Astrocyte (in vitro differentiated cells and primary cell): ENCODE data around the gene ROR2. TPM values are rescaled to one million over a fixed set of nuclear protein-coding genes. Genes with fewer than 3 reads are reported as not detected.

ENCODE experiments used
- DNase-seq: peaks from one replicate; pipeline ENCODE4 v3.0.0-alpha.2; 2010; ENCODE audit warnings: low read depth
- FAIRE-seq: peaks from 2 replicates; lab custom pipeline; 2011; peaks lifted over from hg19 to GRCh38; lab: Jason Lieb, UNC
- H2AFZ ChIP-seq: 2 replicates; pipeline ENCODE4 v1.6.0; 2012; ENCODE audit warnings: low read depth, low read length, inconsistent platforms
- H3K27ac ChIP-seq: 2 replicates; pipeline ENCODE4 v1.5.1; 2011; ENCODE audit warnings: low read depth, low read length, inconsistent platforms
- H3K27me3 ChIP-seq: 2 replicates; pipeline ENCODE4 v1.6.0; 2011; ENCODE audit warnings: low read length, inconsistent platforms; ENCODE audit not compliant: insufficient read depth
- H3K36me3 ChIP-seq: 2 replicates; pipeline ENCODE4 v1.5.1; 2011; ENCODE audit warnings: low read length, inconsistent platforms; ENCODE audit not compliant: insufficient read depth
- H3K4me1 ChIP-seq: 2 replicates; pipeline ENCODE4 v1.5.1; 2011; ENCODE audit warnings: low read length, inconsistent platforms; ENCODE audit not compliant: insufficient read depth
- H3K4me2 ChIP-seq: 2 replicates; pipeline ENCODE4 v1.6.0; 2012; ENCODE audit warnings: low read length, inconsistent platforms
- H3K4me3 ChIP-seq: 2 replicates; pipeline ENCODE4 v1.5.1; 2011; ENCODE audit warnings: low read depth, mild to moderate bottlenecking, low read length, inconsistent platforms; ENCODE audit not compliant: insufficient read depth
- H3K79me2 ChIP-seq: 2 replicates; pipeline ENCODE4 v1.6.0; 2012; ENCODE audit warnings: mild to moderate bottlenecking, low read length, inconsistent platforms; ENCODE audit not compliant: insufficient read depth
- H3K9ac ChIP-seq: 2 replicates; pipeline ENCODE4 v1.6.0; 2012; ENCODE audit warnings: mild to moderate bottlenecking, low read length, inconsistent platforms
- H3K9me3 ChIP-seq: 2 replicates; pipeline ENCODE4 v1.5.1; 2012; ENCODE audit warnings: low read depth, mild to moderate bottlenecking, low read length, inconsistent platforms; ENCODE audit not compliant: insufficient read depth
- H4K20me1 ChIP-seq: 2 replicates; pipeline ENCODE4 v1.6.0; 2012; ENCODE audit warnings: low read length, inconsistent platforms; ENCODE audit not compliant: insufficient read depth
- H3K27ac Mint-ChIP-seq: one replicate; pipeline ENCODE4 v1.8.0; 2021; ENCODE audit warnings: mild to moderate bottlenecking, mixed read lengths; ENCODE audit not compliant: unreplicated experiment
- H3K27me3 Mint-ChIP-seq: one replicate; pipeline ENCODE4 v1.8.0; 2021; ENCODE audit warnings: low read depth, mixed read lengths; ENCODE audit not compliant: unreplicated experiment
- H3K36me3 Mint-ChIP-seq: one replicate; pipeline ENCODE4 v1.8.0; 2021; ENCODE audit warnings: low read depth, mixed read lengths; ENCODE audit not compliant: unreplicated experiment
- H3K4me1 Mint-ChIP-seq: one replicate; pipeline ENCODE4 v1.8.0; 2021; ENCODE audit warnings: low read depth, mixed read lengths; ENCODE audit not compliant: unreplicated experiment
- H3K4me3 Mint-ChIP-seq: one replicate; pipeline ENCODE4 v1.8.0; 2021; ENCODE audit warnings: mild to moderate bottlenecking, moderate library complexity, mixed read lengths; ENCODE audit not compliant: unreplicated experiment
- H3K9me3 Mint-ChIP-seq: one replicate; pipeline ENCODE4 v1.8.0; 2021; ENCODE audit warnings: mild to moderate bottlenecking, mixed read lengths; ENCODE audit not compliant: unreplicated experiment
- CTCF ChIP-seq: IDR thresholded peaks from 2 replicates; pipeline ENCODE4 v1.5.1; 2011; ENCODE audit warnings: low read depth, mild to moderate bottlenecking, inconsistent platforms, low read length, moderate library complexity; ENCODE audit not compliant: insufficient read depth
- EZH2 ChIP-seq: IDR thresholded peaks from 2 replicates; pipeline ENCODE4 v1.6.1; 2012; ENCODE audit warnings: mild to moderate bottlenecking, low read length, inconsistent platforms; ENCODE audit not compliant: insufficient read depth
- total RNA-seq: library from RNA; stranded (reverse); gene quantifications from 2 replicates; pipeline ENCODE4 v1.2.1, GENCODE V29; 2021

The ROR2 gene
- total RNA-seq, 1 donor from 2014 or later: 4.9 TPM

GRCh38 chr9:91937727-91938126 lies 12.3 kb downstream of the ROR2 start:
- Histone ChIP-seq H4K20me1 (no peaks in the 10 kb centered on the region), H3K79me2 (no peaks in the 10 kb centered on the region), H3K36me3 (no peaks in the 10 kb centered on the region), H3K27ac (no peak overlapping the region), H3K4me2 (no peak overlapping the region), H2AFZ (no peak overlapping the region), H3K4me3 (no peak overlapping the region), H3K9me3 (no peaks in the 10 kb centered on the region), H3K27me3 (peaks cover 4% of the 10 kb centered on the region), H3K9ac (no peak overlapping the region), H3K4me1 (no peaks in the 10 kb centered on the region)
- H3K27me3 Mint-ChIP-seq: peaks cover 3% of the 10 kb centered on the region
- no peak overlapping the region for H3K27ac Mint-ChIP-seq
- DNase-seq (no peak), FAIRE-seq (no peak)
- no peak overlapping the region for H3K4me3 Mint-ChIP-seq
- peaks cover 4% of the 10 kb centered on the region for H3K36me3 Mint-ChIP-seq
- peaks cover 3% of the 10 kb centered on the region for H3K4me1 Mint-ChIP-seq
- H3K9me3 Mint-ChIP-seq: peaks cover 2% of the 10 kb centered on the region
- TF ChIP-seq EZH2 (no peak), CTCF (no peak)

GRCh38 chr9:91937056-91937455 lies 13.0 kb downstream of the ROR2 start:
- Histone ChIP-seq H3K36me3 (no peaks in the 10 kb centered on the region), H3K79me2 (no peaks in the 10 kb centered on the region), H2AFZ (no peak overlapping the region), H3K27ac (no peak overlapping the region), H4K20me1 (no peaks in the 10 kb centered on the region), H3K9me3 (no peaks in the 10 kb centered on the region), H3K27me3 (peaks cover 4% of the 10 kb centered on the region), H3K4me3 (no peak overlapping the region), H3K4me2 (no peak overlapping the region), H3K9ac (no peak overlapping the region), H3K4me1 (no peaks in the 10 kb centered on the region)
- peaks cover 4% of the 10 kb centered on the region for H3K36me3 Mint-ChIP-seq
- peaks cover 3% of the 10 kb centered on the region for H3K27me3 Mint-ChIP-seq
- no peak for FAIRE-seq
- H3K9me3 Mint-ChIP-seq: peaks cover under 1% of the 10 kb centered on the region
- H3K4me1 Mint-ChIP-seq: no peaks in the 10 kb centered on the region
- H3K4me3 Mint-ChIP-seq: no peak overlapping the region
- no peak overlapping the region for H3K27ac Mint-ChIP-seq
- DNase-seq: no peak
- TF ChIP-seq EZH2: no peak
- no peak for TF ChIP-seq CTCF

GRCh38 chr9:91935805-91936514 lies 14.1 kb downstream of the ROR2 start:
- TF ChIP-seq CTCF: no peak
- no peak for TF ChIP-seq EZH2
- Histone ChIP-seq H2AFZ (no peak overlapping the region), H4K20me1 (no peaks in the 10 kb centered on the region), H3K27me3 (peaks cover 4% of the 10 kb centered on the region), H3K4me3 (no peak overlapping the region), H3K36me3 (no peaks in the 10 kb centered on the region), H3K9ac (no peak overlapping the region), H3K9me3 (no peaks in the 10 kb centered on the region), H3K79me2 (no peaks in the 10 kb centered on the region), H3K4me2 (no peak overlapping the region), H3K27ac (no peak overlapping the region), H3K4me1 (no peaks in the 10 kb centered on the region)
- H3K27ac Mint-ChIP-seq: no peak overlapping the region
- H3K4me1 Mint-ChIP-seq: no peaks in the 10 kb centered on the region
- peaks cover 4% of the 10 kb centered on the region for H3K36me3 Mint-ChIP-seq
- FAIRE-seq: no peak
- peaks cover 10% of the 10 kb centered on the region for H3K9me3 Mint-ChIP-seq
- H3K4me3 Mint-ChIP-seq: no peak overlapping the region
- DNase-seq: no peak
- peaks cover 3% of the 10 kb centered on the region for H3K27me3 Mint-ChIP-seq
